ENCODE measurements around the gene CD27. TPM values are rescaled to one million over a fixed set of nuclear protein-coding genes. Genes with fewer than 3 reads are reported as not detected.
A peak's percentile ranks its signal among the peaks of the same experiment; 100 is the strongest.

CD27 gene
- total RNA-seq, 4 donors from 2014 or later, result 1.1 to 16.8 (median 2.3) TPM; not detected in 1

- Histone ChIP-seq H3K4me1 (peaks cover 0 to 22% (median 4%) of the 10 kb centered on the region in 4 donors), H3K9me3 (no peaks in the 10 kb centered on the region), H3K27me3 (no peaks in the 10 kb centered on the region), H3K27ac (no peak overlapping the region), H3K36me3 (peaks cover 0 to 48% (median 23%) of the 10 kb centered on the region in 4 donors), H3K4me3 (no peak overlapping the region)
- 98 to 100% methylated on average over 2 of the region's 2 CpGs for WGBS, 2 donors (ENCODE audit: low coverage in 1 of 2)
- TF ChIP-seq POLR2AphosphoS5 (IDR thresholded peaks at IDR 0.05) (no peak), POLR2A (IDR thresholded peaks at IDR 0.05) (no peak), CTCF (IDR thresholded peaks at IDR 0.05) (no peak), EP300 (IDR thresholded peaks at IDR 0.05; ENCODE audit: low read depth) (no peak)
- intact Hi-C loops (cut with DNase I; ENCODE audit: low total_unique reads) (no loop called here), in situ Hi-C loops (cut with MboI; ENCODE audit: low pct_ligation_motif_present in 1 of 4, low pct_unique_long_range_greater_than_20kb in 1 of 4, low sequenced_read_pairs in 3 of 4) (loop anchor here in 3 of 4 donors (10.0 to 25.0 kb wide), 2 partner anchors 122 to 124 kb away; partner anchors contain the start of gene TNFRSF1A (in 2 of the 3))
- no peak for DNase-seq
Measured at GRCh38 chr12:6459004-6459337, 14.2 kb downstream of the CD27 start.

DNA sequence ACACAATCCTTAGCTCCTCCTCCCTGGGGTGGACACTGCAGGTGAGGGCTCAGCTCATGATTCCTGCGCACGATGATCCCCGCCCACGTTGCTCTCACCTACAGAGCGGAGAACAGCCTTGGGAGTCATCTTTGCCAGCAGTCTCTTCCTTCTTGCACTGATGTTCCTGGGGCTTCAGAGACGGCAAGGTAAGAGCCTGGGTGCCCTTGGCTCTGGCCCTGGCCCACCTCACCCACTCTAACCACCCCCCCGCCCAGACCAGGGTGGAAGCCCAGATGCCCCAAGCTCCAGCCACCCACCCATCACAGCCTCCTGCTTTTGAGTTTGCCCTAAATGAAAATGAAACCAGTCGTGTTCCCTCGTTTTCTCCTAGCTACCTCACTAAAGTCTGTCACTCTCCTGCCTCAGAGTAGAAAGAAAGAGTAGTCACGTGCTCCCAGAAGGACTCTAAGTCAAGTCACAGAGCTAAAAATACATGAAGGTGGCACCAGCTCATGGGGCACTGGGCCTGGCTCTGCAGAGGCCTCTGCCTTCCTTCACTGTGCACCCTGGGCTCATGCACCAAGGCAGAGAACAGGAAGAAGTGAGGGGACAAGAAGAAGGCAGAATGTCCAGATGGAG lies 16.1 kb downstream of the CD27 start:
- no peak for DNase-seq
- H3K36me3 ChIP-seq, result peaks cover 0 to 61% (median 28%) of the 10 kb centered on the region in 4 donors
- intact Hi-C loops (cut with DNase I; ENCODE audit: low total_unique reads), result loop anchor here (5.0 kb wide), 1 partner anchor 39 kb away; no protein-coding TSS in a partner anchor

DNA sequence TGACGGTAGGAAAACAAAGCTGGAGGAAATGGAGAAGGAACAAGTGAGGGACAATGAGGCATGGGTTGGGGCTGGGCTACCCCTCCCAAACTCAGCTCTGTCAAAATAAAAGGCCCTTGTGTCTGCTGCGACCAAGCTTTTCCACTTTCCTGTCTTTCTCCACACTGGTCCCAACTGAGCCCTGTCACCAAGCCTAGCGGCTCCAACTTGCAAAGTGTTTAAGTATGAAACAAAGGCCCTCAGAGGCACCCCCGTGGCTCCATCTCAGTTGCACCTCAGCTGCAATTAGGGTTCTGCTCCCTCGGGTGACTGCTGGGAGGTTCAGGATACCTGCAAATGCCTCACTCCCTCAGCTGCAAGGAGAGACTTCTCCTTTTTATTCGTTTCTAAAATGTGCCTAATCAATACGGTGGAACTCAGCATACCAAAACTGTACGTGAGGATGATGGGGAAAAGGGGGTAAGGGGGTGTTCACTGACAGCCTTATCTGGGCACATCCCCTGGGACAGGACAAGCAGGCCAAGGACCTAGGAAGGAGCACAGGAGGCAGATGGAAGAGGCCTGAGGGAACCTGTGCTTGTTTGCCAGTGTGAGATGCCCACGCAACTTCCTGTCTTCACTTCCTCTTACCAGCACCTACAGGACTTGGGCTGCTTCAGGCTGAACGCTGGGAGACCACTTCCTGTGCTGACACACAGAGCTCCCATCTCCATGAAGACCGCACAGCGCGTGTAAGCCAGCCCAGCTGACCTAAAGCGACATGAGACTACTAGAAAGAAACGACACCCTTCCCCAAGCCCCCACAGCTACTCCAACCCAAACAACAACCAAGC lies 16.9 kb downstream of the CD27 start:
- intact Hi-C loops (cut with DNase I; ENCODE audit: low total_unique reads) (loop anchor here (5.0 kb wide), 1 partner anchor 39 kb away; no protein-coding TSS in a partner anchor), in situ Hi-C loops (cut with MboI; ENCODE audit: low pct_ligation_motif_present in 1 of 4, low pct_unique_long_range_greater_than_20kb in 1 of 4, low sequenced_read_pairs in 3 of 4) (loop anchor here in 2 of 4 donors (25.0 kb wide), 1 partner anchor 124 kb away; the partner anchor contains the start of gene TNFRSF1A (in 2 of the 2))
- TF ChIP-seq CTCF (IDR thresholded peaks at IDR 0.05) (no peak), POLR2AphosphoS5 (IDR thresholded peaks at IDR 0.05) (peak in 1 of 3 donors; percentile 33), POLR2A (IDR thresholded peaks at IDR 0.05) (no peak), EP300 (IDR thresholded peaks at IDR 0.05; ENCODE audit: low read depth) (no peak)
- Histone ChIP-seq H3K4me3 (no peak overlapping the region), H3K27me3 (no peaks in the 10 kb centered on the region), H3K27ac (peak overlapping the region; percentile 59 to 82 (median 74)), H3K9me3 (no peaks in the 10 kb centered on the region), H3K36me3 (peaks cover 0 to 64% (median 27%) of the 10 kb centered on the region in 4 donors), H3K4me1 (peaks cover 0 to 39% (median 4%) of the 10 kb centered on the region in 4 donors)
- 58 to 64% methylated on average over 4 to 15 of the region's 15 CpGs for WGBS, 2 donors (ENCODE audit: low coverage in 1 of 2)
- DNase-seq, result peak; percentile 80

More for the DNA sequence above, 16.1 kb downstream of the CD27 start:
- WGBS, 2 donors (ENCODE audit: low coverage in 1 of 2), result 84% methylated on average over 10 of the region's 10 CpGs; no CpG with 5 or more reads in 1 of the 2 donors
- Histone ChIP-seq H3K9me3 (no peaks in the 10 kb centered on the region), H3K4me1 (peaks cover 0 to 35% (median 4%) of the 10 kb centered on the region in 4 donors), H3K4me3 (no peak overlapping the region), H3K27ac (peak overlapping the region; percentile 59 to 82 (median 74)), H3K27me3 (no peaks in the 10 kb centered on the region)
- in situ Hi-C loops (cut with MboI; ENCODE audit: low pct_ligation_motif_present in 1 of 4, low pct_unique_long_range_greater_than_20kb in 1 of 4, low sequenced_read_pairs in 3 of 4), result loop anchor here in 2 of 4 donors (25.0 kb wide), 1 partner anchor 124 kb away; the partner anchor contains the start of gene TNFRSF1A (in 2 of the 2)
- TF ChIP-seq EP300 (IDR thresholded peaks at IDR 0.05; ENCODE audit: low read depth) (no peak), CTCF (IDR thresholded peaks at IDR 0.05) (no peak), POLR2A (IDR thresholded peaks at IDR 0.05) (no peak), POLR2AphosphoS5 (IDR thresholded peaks at IDR 0.05) (no peak)

Data from transverse colon (tissue), 4 donors.